Body of pancreas (tissue), 4 donors: Measurements from ENCODE around the gene RNF213. TPM values are rescaled to one million over a fixed set of nuclear protein-coding genes. Genes with fewer than 3 reads are reported as not detected.

ENCODE experiments used
- ATAC-seq: fragments of 150-250 bp; one replicate; pipeline ENCODE4 v1.9.1; 2016
- DNase-seq, 4 donors: peaks; one replicate each; pipeline ENCODE4 v3.0.0-alpha.2; 2019
- H3K27ac ChIP-seq, 4 donors: fragments of 200-600 bp; sonication (generic); 1 replicate in 3 of 4; 2 replicates in 1 of 4; pipeline versions ENCODE4 v1.5.1 to v1.6.1; 2016 to 2019; ENCODE audit warnings: mild to moderate bottlenecking in 1 of 4, mixed read lengths in 1 of 4, moderate library complexity in 1 of 4
- H3K27me3 ChIP-seq, 2 donors: fragments of 200-600 bp; sonication (generic); one replicate each; pipeline ENCODE4 v1.6.0; 2016; ENCODE audit warnings: mild to moderate bottlenecking in 1 of 2
- H3K36me3 ChIP-seq, 2 donors: fragments of 200-600 bp; sonication (generic); replicated peaks in 1 of 2; 2 replicates each; pipeline ENCODE4 v1.5.1; 2016; ENCODE audit warnings: low read depth in 2 of 2; ENCODE audit not compliant: insufficient read depth in 1 of 2
- H3K4me1 ChIP-seq: fragments of 200-600 bp; sonication (generic); one replicate; pipeline ENCODE4 v1.6.0; 2016
- H3K4me3 ChIP-seq, 2 donors: fragments of 200-600 bp; sonication (generic); 1 replicate in 1 of 2; 2 replicates in 1 of 2; pipeline ENCODE4 v1.5.1; 2016 to 2019
- H3K9me3 ChIP-seq, 3 donors: fragments of 200-600 bp; sonication (generic); 1 replicate in 2 of 3; 2 replicates in 1 of 3; pipeline ENCODE4 v1.5.1; 2016
- POLR2A ChIP-seq, 3 donors: fragments of 450-650 bp; IDR thresholded peaks; one replicate each; pipeline ENCODE4 v1.6.1; 2016; ENCODE audit warnings: antibody characterized with exemption in 3 of 3, mild to moderate bottlenecking in 2 of 3
- WGBS, 2 donors: methylation state at CpG; one replicate each; pipeline ENCODE4 v1.1.5; 2017; 5-methylcytosine and 5-hydroxymethylcytosine counted together
- intact Hi-C: fragments of 100-400 bp; cut with DNase I; formaldehyde crosslinking; loops from one replicate; pipeline ENCODE4 v1.15.1; 2023
- total RNA-seq, 2 donors: library from RNA; depleted of rRNA; stranded (reverse); fragments of >200 nt; gene quantifications; one replicate each; pipeline ENCODE4 v1.1.0, GENCODE V29; 2016
- TF ChIP-seq, protein P1 (sequence below), 7 experiments: fragments of 450-650 bp in 4 of 7; fragments of 200-600 bp in 3 of 7; sonication (generic) in 3 of 7; IDR thresholded peaks; one replicate each; pipeline ENCODE4 v1.5.1; 2016 to 2019; ENCODE audit warnings: antibody characterized with exemption in 7 of 7

Gene RNF213
- total RNA-seq, 2 donors from 2014 or later, result 60.7 to 69.5 TPM

DNA sequence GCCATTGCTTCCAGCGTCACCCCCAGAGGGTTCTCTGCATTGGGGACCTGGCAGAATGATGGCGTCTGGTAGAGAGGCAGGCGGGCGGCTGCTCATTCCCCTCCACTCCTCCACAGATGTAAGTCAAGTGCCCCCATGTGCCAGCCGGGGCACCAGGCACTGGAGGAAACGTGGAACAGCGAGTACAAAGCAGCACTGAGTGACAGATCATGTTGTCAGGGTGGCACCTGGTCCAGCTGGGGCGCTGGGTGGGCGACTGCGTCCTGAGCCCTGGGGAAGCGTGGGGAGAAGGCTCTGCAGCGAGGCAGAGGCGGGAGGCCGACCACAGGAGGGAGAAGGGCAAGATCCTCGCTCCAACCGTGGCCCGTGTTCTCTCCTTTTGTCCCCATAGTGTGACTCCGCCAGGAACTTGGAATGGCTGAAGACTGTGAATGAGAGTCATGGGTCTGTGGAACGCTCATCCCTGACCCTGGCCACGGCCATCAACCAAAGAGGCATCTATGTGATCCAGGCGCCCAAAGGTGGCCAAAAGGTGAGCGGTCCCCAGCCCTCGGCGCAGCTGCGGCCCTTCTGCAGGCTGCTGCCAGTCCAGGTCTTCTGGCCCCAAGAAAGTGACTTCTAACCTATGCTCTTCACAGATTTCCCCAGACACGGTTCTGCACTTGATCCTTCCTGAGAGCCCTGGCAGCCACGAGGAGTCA is 76.7 kb downstream of the RNF213 start:
- no peak overlapping the region for H3K27ac ChIP-seq
- no peaks in the 10 kb centered on the region for H3K9me3 ChIP-seq
- DNase-seq (no peak), ATAC-seq (no peak)
- H3K27me3 ChIP-seq, result no peaks in the 10 kb centered on the region
- intact Hi-C loops, result no loop called here
- H3K36me3 ChIP-seq, result peaks cover 4 to 46% of the 10 kb centered on the region in 2 donors
- TF ChIP-seq POLR2A (IDR thresholded peaks at IDR 0.05), result no peak
- TF ChIP-seq, protein P1, sequence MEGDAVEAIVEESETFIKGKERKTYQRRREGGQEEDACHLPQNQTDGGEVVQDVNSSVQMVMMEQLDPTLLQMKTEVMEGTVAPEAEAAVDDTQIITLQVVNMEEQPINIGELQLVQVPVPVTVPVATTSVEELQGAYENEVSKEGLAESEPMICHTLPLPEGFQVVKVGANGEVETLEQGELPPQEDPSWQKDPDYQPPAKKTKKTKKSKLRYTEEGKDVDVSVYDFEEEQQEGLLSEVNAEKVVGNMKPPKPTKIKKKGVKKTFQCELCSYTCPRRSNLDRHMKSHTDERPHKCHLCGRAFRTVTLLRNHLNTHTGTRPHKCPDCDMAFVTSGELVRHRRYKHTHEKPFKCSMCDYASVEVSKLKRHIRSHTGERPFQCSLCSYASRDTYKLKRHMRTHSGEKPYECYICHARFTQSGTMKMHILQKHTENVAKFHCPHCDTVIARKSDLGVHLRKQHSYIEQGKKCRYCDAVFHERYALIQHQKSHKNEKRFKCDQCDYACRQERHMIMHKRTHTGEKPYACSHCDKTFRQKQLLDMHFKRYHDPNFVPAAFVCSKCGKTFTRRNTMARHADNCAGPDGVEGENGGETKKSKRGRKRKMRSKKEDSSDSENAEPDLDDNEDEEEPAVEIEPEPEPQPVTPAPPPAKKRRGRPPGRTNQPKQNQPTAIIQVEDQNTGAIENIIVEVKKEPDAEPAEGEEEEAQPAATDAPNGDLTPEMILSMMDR (IDR thresholded peaks at IDR 0.05), result no peak
- 90 to 91% methylated on average over 25 to 27 of the region's 27 CpGs for WGBS, 2 donors
- H3K4me1 ChIP-seq, result no peaks in the 10 kb centered on the region
- H3K4me3 ChIP-seq, result no peak overlapping the region

DNA sequence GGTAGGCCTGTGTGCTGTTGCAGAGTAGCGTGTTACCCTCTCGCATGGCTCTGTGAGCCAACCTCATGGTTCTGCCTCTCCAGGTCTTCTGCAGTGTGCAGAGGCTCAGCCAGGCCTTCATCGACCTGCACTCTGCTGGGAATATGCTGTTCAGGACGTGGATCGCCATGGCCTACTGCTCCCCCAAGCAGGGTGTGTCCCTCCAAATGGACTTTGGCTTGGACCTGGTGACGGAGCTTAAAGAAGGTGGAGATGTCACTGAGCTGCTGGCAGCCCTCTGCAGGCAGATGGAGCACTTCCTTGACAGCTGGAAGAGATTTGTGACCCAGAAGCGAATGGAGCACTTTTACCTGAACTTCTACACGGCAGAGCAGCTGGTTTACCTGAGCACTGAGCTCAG is 78.5 kb downstream of the RNF213 start:
- Histone ChIP-seq H3K27ac (no peak overlapping the region), H3K9me3 (no peaks in the 10 kb centered on the region), H3K27me3 (no peaks in the 10 kb centered on the region), H3K4me1 (no peaks in the 10 kb centered on the region), H3K4me3 (no peak overlapping the region), H3K36me3 (peaks cover 11 to 53% of the 10 kb centered on the region in 2 donors)
- TF ChIP-seq POLR2A (IDR thresholded peaks at IDR 0.05), result no peak
- TF ChIP-seq, protein P1 (IDR thresholded peaks at IDR 0.05), result no peak
- ATAC-seq, result no peak
- DNase-seq, result no peak
- intact Hi-C loops, result no loop called here
- 75 to 84% methylated on average over 6 to 8 of the region's 8 CpGs for WGBS, 2 donors

DNA sequence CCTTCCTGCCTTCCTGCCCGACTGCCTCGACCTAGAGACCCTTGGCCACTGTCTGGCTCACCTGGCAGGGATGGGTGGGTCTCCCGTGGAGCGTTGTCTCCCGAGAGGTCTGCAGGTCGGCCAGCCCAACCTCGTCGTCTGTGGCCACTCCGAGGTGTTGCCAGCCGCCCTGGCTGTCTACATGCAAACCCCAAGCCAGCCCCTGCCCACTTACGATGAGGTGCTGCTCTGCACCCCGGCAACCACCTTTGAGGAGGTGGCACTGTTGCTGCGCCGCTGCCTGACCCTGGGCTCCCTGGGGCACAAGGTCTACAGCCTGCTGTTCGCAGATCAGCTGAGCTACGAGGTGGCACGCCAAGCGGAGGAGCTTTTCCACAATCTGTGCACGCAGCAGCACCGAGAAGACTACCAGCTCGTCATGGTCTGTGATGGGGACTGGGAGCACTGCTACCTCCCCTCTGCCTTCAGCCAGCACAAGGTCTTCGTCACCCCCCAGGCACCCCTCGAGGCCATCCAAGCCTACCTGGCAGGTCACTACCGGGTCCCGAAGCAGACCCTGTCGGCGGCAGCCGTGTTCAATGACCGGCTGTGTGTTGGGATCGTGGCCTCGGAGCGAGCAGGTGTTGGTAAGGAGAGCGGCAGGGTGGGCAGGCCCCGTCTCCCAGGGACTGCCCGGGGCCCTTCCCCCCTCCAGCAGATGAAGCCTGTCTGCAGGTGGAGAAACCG is 79.2 kb downstream of the RNF213 start:
- TF ChIP-seq, protein P1 (IDR thresholded peaks at IDR 0.05), result no peak
- no peak for TF ChIP-seq POLR2A (IDR thresholded peaks at IDR 0.05)
- H3K27ac ChIP-seq, result no peak overlapping the region
- no peak overlapping the region for H3K4me3 ChIP-seq
- DNase-seq, result no peak
- H3K36me3 ChIP-seq, result peaks cover 13 to 55% of the 10 kb centered on the region in 2 donors
- no peaks in the 10 kb centered on the region for H3K27me3 ChIP-seq
- no peaks in the 10 kb centered on the region for H3K4me1 ChIP-seq
- no peak for ATAC-seq
- intact Hi-C loops, result no loop called here
- WGBS, 2 donors, result 92 to 93% methylated on average over 20 to 36 of the region's 36 CpGs
- H3K9me3 ChIP-seq, result no peaks in the 10 kb centered on the region

DNA sequence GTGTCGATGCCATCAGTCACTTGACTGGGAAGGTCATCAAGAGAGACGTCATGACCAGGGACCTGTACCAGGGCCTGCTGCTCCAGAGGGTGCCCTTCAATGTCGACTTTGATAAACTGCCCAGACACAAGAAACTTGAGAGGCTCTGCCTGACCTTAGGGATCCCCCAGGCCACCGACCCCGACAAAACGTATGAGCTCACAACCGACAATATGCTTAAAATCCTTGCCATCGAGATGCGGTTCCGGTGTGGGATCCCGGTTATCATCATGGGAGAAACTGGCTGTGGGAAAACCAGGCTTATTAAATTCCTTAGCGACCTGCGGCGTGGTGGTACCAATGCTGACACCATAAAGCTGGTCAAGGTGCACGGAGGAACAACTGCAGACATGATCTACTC is 84.7 kb downstream of the RNF213 start:
- Histone ChIP-seq H3K36me3 (peaks cover 29 to 56% of the 10 kb centered on the region in 2 donors), H3K9me3 (no peaks in the 10 kb centered on the region), H3K4me1 (no peaks in the 10 kb centered on the region), H3K4me3 (no peak overlapping the region), H3K27ac (no peak overlapping the region), H3K27me3 (no peaks in the 10 kb centered on the region)
- no peak for TF ChIP-seq POLR2A (IDR thresholded peaks at IDR 0.05)
- TF ChIP-seq, protein P1 (IDR thresholded peaks at IDR 0.05), result no peak
- intact Hi-C loops, result no loop called here
- WGBS, 2 donors, result 88 to 97% methylated on average over 10 to 15 of the region's 15 CpGs
- ATAC-seq (no peak), DNase-seq (no peak)
